ENCODE measurements around the gene PNPLA3.

GRCh38 chr22:43893266-43893665 is 30.3 kb upstream of the PNPLA3 start:
- TF ChIP-seq CTCF (IDR thresholded peaks at IDR 0.05) (no peak), POLR2A (IDR thresholded peaks at IDR 0.05) (no peak)

All from heart left ventricle (tissue), 13 donors.